Neural progenitor cell (in vitro differentiated cells): ENCODE measurements around the gene KIAA0930.

Experiments
- EZH2 ChIP-seq: fragments of 200-600 bp; sonication (generic); IDR thresholded peaks from 2 replicates; pipeline ENCODE4 v1.6.1; 2017; ENCODE audit warnings: antibody characterized with exemption, mild to moderate bottlenecking, moderate library complexity
- EZH2phosphoT487 ChIP-seq: fragments of 200-600 bp; sonication (generic); IDR thresholded peaks from 2 replicates; pipeline ENCODE4 v1.6.1; 2017; ENCODE audit warnings: antibody characterized with exemption
- TF ChIP-seq, protein P1 (sequence below): fragments of 200-600 bp; sonication (generic); IDR thresholded peaks from 2 replicates; pipeline ENCODE4 v1.5.1; 2017; ENCODE audit warnings: antibody characterized with exemption, mild to moderate bottlenecking

GRCh38 chr22:45278125-45278524 is 37.4 kb upstream of the KIAA0930 start:
- TF ChIP-seq, protein P1, sequence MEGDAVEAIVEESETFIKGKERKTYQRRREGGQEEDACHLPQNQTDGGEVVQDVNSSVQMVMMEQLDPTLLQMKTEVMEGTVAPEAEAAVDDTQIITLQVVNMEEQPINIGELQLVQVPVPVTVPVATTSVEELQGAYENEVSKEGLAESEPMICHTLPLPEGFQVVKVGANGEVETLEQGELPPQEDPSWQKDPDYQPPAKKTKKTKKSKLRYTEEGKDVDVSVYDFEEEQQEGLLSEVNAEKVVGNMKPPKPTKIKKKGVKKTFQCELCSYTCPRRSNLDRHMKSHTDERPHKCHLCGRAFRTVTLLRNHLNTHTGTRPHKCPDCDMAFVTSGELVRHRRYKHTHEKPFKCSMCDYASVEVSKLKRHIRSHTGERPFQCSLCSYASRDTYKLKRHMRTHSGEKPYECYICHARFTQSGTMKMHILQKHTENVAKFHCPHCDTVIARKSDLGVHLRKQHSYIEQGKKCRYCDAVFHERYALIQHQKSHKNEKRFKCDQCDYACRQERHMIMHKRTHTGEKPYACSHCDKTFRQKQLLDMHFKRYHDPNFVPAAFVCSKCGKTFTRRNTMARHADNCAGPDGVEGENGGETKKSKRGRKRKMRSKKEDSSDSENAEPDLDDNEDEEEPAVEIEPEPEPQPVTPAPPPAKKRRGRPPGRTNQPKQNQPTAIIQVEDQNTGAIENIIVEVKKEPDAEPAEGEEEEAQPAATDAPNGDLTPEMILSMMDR, result no peak
- no peak for TF ChIP-seq EZH2
- TF ChIP-seq EZH2phosphoT487, result no peak
